HEK293T (cell line): ENCODE results near the gene LMAN1.

Experiments used
- CTCF ChIA-PET: fragments of 350-600 bp; formaldehyde crosslinking; extraction: SDS; loops from one replicate; lab custom pipeline; 2021; ENCODE audit warnings: antibody characterized with exemption, inconsistent platforms; lab: Yijun Ruan, JAX
- POLR2A ChIA-PET: fragments of 350-600 bp; formaldehyde crosslinking; extraction: SDS; loops from one replicate; lab custom pipeline; 2020; ENCODE audit warnings: antibody characterized with exemption, inconsistent platforms; lab: Yijun Ruan, JAX
- DNase-seq: peaks from one replicate; pipeline ENCODE4 v3.0.0; 2012; ENCODE audit warnings: mixed read lengths; ENCODE audit errors: extremely low spot score
- ARNT ChIP-seq: fragments of 450-650 bp; IDR thresholded peaks from 2 replicates; pipeline ENCODE4 v1.6.1; 2017; ENCODE audit warnings: mild to moderate bottlenecking
- BHLHE40 ChIP-seq: fragments of 450-650 bp; IDR thresholded peaks from 2 replicates; pipeline ENCODE4 v1.6.1; 2016; ENCODE audit warnings: mild to moderate bottlenecking, moderate library complexity, borderline replicate concordance
- CTBP1 ChIP-seq: fragments of 450-650 bp; IDR thresholded peaks from 2 replicates; pipeline ENCODE4 v1.6.1; 2016; ENCODE audit warnings: borderline replicate concordance
- ELF4 ChIP-seq: fragments of 450-650 bp; IDR thresholded peaks from 2 replicates; pipeline ENCODE4 v1.6.1; 2017; ENCODE audit warnings: antibody characterized with exemption
- FOXA1 ChIP-seq: fragments of 450-650 bp; IDR thresholded peaks from 2 replicates; pipeline ENCODE4 v1.6.1; 2016; ENCODE audit warnings: mild to moderate bottlenecking
- FOXK2 ChIP-seq: fragments of 450-650 bp; IDR thresholded peaks from 2 replicates; pipeline ENCODE4 v1.6.1; 2016; ENCODE audit warnings: mild to moderate bottlenecking
- FOXM1 ChIP-seq: fragments of 450-650 bp; IDR thresholded peaks from 2 replicates; pipeline ENCODE4 v1.6.1; 2017; ENCODE audit warnings: mild to moderate bottlenecking, borderline replicate concordance
- HDGF ChIP-seq: fragments of 450-650 bp; IDR thresholded peaks from 2 replicates; pipeline ENCODE4 v1.6.1; 2017; ENCODE audit warnings: antibody characterized with exemption, borderline replicate concordance
- L3MBTL2 ChIP-seq: fragments of 450-650 bp; conservative IDR thresholded peaks from 2 replicates; pipeline ENCODE4 v1.6.1; 2016; ENCODE audit warnings: mild to moderate bottlenecking
- LEF1 ChIP-seq: fragments of 450-650 bp; IDR thresholded peaks from 2 replicates; pipeline ENCODE4 v1.6.1; 2017; ENCODE audit warnings: mild to moderate bottlenecking, borderline replicate concordance
- NFRKB ChIP-seq: fragments of 450-650 bp; IDR thresholded peaks from 2 replicates; pipeline ENCODE4 v1.6.1; 2016; ENCODE audit warnings: mild to moderate bottlenecking, moderate library complexity
- PKNOX1 ChIP-seq: fragments of 450-650 bp; IDR thresholded peaks from 2 replicates; pipeline ENCODE4 v1.6.1; 2016
- SP1 ChIP-seq: fragments of 450-650 bp; IDR thresholded peaks from 2 replicates; pipeline ENCODE4 v1.6.1; 2017
- SUZ12 ChIP-seq: fragments of 450-650 bp; IDR thresholded peaks from 2 replicates; pipeline ENCODE4 v1.6.1; 2016; ENCODE audit warnings: mild to moderate bottlenecking
- TARDBP ChIP-seq: fragments of 450-650 bp; IDR thresholded peaks from 2 replicates; pipeline ENCODE4 v1.6.1; 2016
- ZNF384 ChIP-seq: fragments of 450-650 bp; IDR thresholded peaks from 2 replicates; pipeline ENCODE4 v1.6.1; 2016

LMAN1 gene

GRCh38 chr18:59387687-59388565, 28.9 kb upstream of the LMAN1 start:
- ChIA-PET POLR2A (interaction anchor here (0.8 to 1.4 kb wide), 2 partner anchors 14 to 28 kb away, joined by 3 read pairs; no protein-coding TSS in a partner anchor), CTCF (interaction anchor here (0.7 to 1.2 kb wide), 2 partner anchors 15 to 436 kb away, joined by 3 to 6 read pairs; no protein-coding TSS in a partner anchor)
- no peak for DNase-seq
- TF ChIP-seq FOXK2 (no peak), LEF1 (no peak), L3MBTL2 (no peak), ZNF384 (no peak), FOXA1 (no peak), PKNOX1 (no peak), SUZ12 (no peak), ARNT (no peak), NFRKB (no peak), TARDBP (no peak), BHLHE40 (no peak), SP1 (no peak), HDGF (no peak), ELF4 (no peak), FOXM1 (no peak), CTBP1 (no peak)

GRCh38 chr18:59386909-59387686, 28.0 kb upstream of the LMAN1 start:
- ChIA-PET CTCF (interaction anchor here (1.2 kb wide), 1 partner anchor 436 kb away, joined by 3 read pairs; no protein-coding TSS in a partner anchor), POLR2A (interaction anchor here (0.6 to 1.4 kb wide), 2 partner anchors 15 to 27 kb away, joined by 3 read pairs; no protein-coding TSS in a partner anchor)
- no peak for DNase-seq
- TF ChIP-seq LEF1 (no peak), ARNT (no peak), ZNF384 (no peak), L3MBTL2 (no peak), PKNOX1 (no peak), SUZ12 (no peak), HDGF (no peak), NFRKB (no peak), TARDBP (no peak), BHLHE40 (no peak), CTBP1 (no peak), SP1 (no peak), FOXM1 (no peak), ELF4 (no peak), FOXA1 (no peak), FOXK2 (no peak)

- CTCF ChIA-PET = no interaction called here
These were observed 26.1 kb upstream of the LMAN1 start for GRCh38 chr18:59385191-59385590.

GRCh38 chr18:59383851-59384250, 24.8 kb upstream of the LMAN1 start:
- POLR2A ChIA-PET = interaction anchor here (0.9 to 1.1 kb wide), 2 partner anchors 25 to 29 kb away, joined by 3 read pairs; partner anchors contain the start of gene LMAN1
- TF ChIP-seq HDGF = no peak
- TF ChIP-seq L3MBTL2 = no peak
- TF ChIP-seq BHLHE40 = no peak
- TF ChIP-seq ELF4 = no peak
- no peak for TF ChIP-seq NFRKB
- TF ChIP-seq ARNT = no peak
- no peak for TF ChIP-seq SUZ12
- CTCF ChIA-PET = interaction anchor here (1.4 to 1.5 kb wide), 2 partner anchors 19 to 135 kb away, joined by 3 to 4 read pairs; no protein-coding TSS in a partner anchor
- no peak for DNase-seq

More at GRCh38 chr18:59385191-59385590, 26.1 kb upstream of the LMAN1 start:
- POLR2A ChIA-PET = no interaction called here
- DNase-seq = no peak
- TF ChIP-seq ARNT = no peak
- no peak for TF ChIP-seq ELF4
- TF ChIP-seq FOXA1 = no peak
- TF ChIP-seq L3MBTL2 = no peak
- TF ChIP-seq LEF1 = no peak
- no peak for TF ChIP-seq PKNOX1
- TF ChIP-seq SP1 = no peak
- TF ChIP-seq ZNF384 = no peak
- TF ChIP-seq HDGF = no peak
- TF ChIP-seq NFRKB = no peak
- TF ChIP-seq FOXK2 = no peak
- no peak for TF ChIP-seq FOXM1
- no peak for TF ChIP-seq CTBP1

- CTCF ChIA-PET = no interaction called here
- DNase-seq = no peak
- no peak for TF ChIP-seq SUZ12
- TF ChIP-seq ARNT = no peak
- no peak for TF ChIP-seq ELF4
- no peak for TF ChIP-seq NFRKB
- TF ChIP-seq FOXA1 = no peak
- no peak for TF ChIP-seq HDGF
- no peak for TF ChIP-seq ZNF384
- no peak for TF ChIP-seq FOXK2
- TF ChIP-seq TARDBP = no peak
- no peak for TF ChIP-seq L3MBTL2
- TF ChIP-seq SP1 = no peak
- no peak for TF ChIP-seq BHLHE40
- POLR2A ChIA-PET = no interaction called here
These were observed 23.3 kb upstream of the LMAN1 start for GRCh38 chr18:59382383-59382782.
